Kidney epithelial cell (primary cell): ENCODE measurements around the gene PHF3. TPM values are rescaled to one million over a fixed set of nuclear protein-coding genes. Genes with fewer than 3 reads are reported as not detected.

Experiments
- DNase-seq: peaks from one replicate; pipeline ENCODE4 v3.0.0-alpha.2; 2010; ENCODE audit warnings: low read depth
- H3K27me3 ChIP-seq: 2 replicates; pipeline ENCODE4 v1.6.0; 2011; ENCODE audit warnings: low read length; ENCODE audit not compliant: control insufficient read depth, insufficient read depth
- H3K36me3 ChIP-seq: 2 replicates; pipeline ENCODE4 v1.5.1; 2011; ENCODE audit warnings: low read length; ENCODE audit not compliant: control insufficient read depth, insufficient read depth
- H3K4me3 ChIP-seq: 2 replicates; pipeline ENCODE4 v1.5.1; 2011; ENCODE audit warnings: low read depth, mild to moderate bottlenecking, control low read depth, low read length
- total RNA-seq: library from RNA; depleted of rRNA; stranded (reverse); fragments of >200 nt; gene quantifications from 2 replicates; pipeline ENCODE4 v1.2.3, GENCODE V29; 2015
- TF ChIP-seq, protein P1 (sequence below): IDR thresholded peaks from 2 replicates; pipeline ENCODE4 v1.5.1; 2011; ENCODE audit warnings: mild to moderate bottlenecking, moderate library complexity, low read length, control low read depth, inconsistent platforms; ENCODE audit not compliant: insufficient read depth, poor library complexity, severe bottlenecking

Gene PHF3
- 37.2 and 45.7 TPM in 2 replicates for total RNA-seq

GRCh38 chr6:63635588-63636517, at the start of gene PHF3:
Gene PHF3 (plus strand): TSS chr6:63635802. CDS start chr6:63646552, 10,750 bp downstream.
- Histone ChIP-seq H3K36me3 (no peaks in the 10 kb centered on the region), H3K27me3 (no peaks in the 10 kb centered on the region), H3K4me3 (peak within 1 kb of the TSS; percentile 69)
- TF ChIP-seq, protein P1, sequence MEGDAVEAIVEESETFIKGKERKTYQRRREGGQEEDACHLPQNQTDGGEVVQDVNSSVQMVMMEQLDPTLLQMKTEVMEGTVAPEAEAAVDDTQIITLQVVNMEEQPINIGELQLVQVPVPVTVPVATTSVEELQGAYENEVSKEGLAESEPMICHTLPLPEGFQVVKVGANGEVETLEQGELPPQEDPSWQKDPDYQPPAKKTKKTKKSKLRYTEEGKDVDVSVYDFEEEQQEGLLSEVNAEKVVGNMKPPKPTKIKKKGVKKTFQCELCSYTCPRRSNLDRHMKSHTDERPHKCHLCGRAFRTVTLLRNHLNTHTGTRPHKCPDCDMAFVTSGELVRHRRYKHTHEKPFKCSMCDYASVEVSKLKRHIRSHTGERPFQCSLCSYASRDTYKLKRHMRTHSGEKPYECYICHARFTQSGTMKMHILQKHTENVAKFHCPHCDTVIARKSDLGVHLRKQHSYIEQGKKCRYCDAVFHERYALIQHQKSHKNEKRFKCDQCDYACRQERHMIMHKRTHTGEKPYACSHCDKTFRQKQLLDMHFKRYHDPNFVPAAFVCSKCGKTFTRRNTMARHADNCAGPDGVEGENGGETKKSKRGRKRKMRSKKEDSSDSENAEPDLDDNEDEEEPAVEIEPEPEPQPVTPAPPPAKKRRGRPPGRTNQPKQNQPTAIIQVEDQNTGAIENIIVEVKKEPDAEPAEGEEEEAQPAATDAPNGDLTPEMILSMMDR, result peak; percentile 17
- DNase-seq, result peak; percentile 55

- DNase-seq, result no peak
- H3K36me3 ChIP-seq, result no peaks in the 10 kb centered on the region
- H3K27me3 ChIP-seq, result no peaks in the 10 kb centered on the region
- H3K4me3 ChIP-seq, result no peak overlapping the region
- TF ChIP-seq, protein P1, result no peak
Measured at GRCh38 chr6:63589952-63590411, 45.6 kb upstream of the PHF3 start.

DNA sequence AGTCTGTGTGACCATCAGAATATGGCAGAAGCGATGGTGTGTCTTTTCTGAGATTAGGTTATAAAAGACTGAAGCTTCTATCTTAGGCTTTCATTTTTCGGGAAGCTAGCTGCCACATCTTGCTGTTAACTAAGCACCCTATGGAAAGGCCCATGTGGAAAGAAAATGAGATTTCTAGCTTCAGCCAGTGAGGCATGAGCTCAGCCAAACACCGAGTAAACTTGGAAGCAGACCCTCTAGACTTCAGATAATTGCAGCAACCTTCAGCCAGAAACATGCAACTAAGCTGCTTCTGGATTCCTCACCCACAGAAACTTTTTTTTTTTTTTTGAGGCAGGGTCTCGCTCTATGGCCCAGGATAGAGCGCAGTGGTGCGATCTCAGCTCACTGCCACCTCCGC, 42.7 kb upstream of the PHF3 start:
- TF ChIP-seq, protein P1, result no peak
- DNase-seq, result no peak
- no peaks in the 10 kb centered on the region for H3K36me3 ChIP-seq
- H3K4me3 ChIP-seq, result no peak overlapping the region
- H3K27me3 ChIP-seq, result no peaks in the 10 kb centered on the region

DNA sequence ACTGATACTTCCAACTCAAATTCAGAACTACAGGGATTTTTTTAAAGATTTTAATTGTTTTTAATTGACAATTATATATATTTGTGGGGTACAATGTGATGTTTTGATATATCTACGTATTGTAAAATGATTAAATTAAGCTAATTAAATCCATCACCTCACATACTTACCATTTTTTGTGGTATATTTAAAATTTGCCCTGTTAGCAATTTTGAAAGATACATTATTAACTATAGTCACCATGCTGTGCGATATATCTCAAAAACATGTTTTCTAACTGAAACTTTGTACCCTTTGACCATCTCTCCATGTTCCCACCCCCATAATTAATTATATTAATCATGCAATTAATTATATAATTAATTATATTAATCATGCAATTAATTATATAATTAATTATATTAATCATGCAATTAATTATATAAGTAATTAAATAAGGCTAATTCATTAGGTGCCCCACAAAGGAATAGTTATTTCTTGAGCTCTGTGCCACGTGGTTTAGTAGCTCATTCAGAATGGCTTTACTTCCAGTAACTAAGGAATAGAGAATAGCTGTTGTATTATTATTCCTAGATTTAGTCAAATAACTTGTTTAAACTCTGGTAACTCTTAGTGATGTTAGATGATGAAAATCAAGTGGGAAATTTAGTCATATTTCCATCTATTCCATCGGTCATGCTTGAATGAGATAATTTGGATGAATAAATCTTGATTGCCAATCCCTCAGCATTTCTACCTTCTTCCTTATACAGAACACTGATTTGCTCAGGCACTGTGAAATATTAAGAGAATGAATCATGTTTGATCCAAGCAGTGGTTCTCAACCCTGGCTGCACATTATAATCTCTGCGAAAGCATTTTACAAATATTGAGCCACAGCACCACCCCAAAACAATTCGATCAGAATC, 38.2 kb upstream of the PHF3 start:
- Histone ChIP-seq H3K4me3 (peak overlapping the region; percentile 59), H3K36me3 (no peaks in the 10 kb centered on the region), H3K27me3 (no peaks in the 10 kb centered on the region)
- TF ChIP-seq, protein P1, result no peak
- no peak for DNase-seq

DNA sequence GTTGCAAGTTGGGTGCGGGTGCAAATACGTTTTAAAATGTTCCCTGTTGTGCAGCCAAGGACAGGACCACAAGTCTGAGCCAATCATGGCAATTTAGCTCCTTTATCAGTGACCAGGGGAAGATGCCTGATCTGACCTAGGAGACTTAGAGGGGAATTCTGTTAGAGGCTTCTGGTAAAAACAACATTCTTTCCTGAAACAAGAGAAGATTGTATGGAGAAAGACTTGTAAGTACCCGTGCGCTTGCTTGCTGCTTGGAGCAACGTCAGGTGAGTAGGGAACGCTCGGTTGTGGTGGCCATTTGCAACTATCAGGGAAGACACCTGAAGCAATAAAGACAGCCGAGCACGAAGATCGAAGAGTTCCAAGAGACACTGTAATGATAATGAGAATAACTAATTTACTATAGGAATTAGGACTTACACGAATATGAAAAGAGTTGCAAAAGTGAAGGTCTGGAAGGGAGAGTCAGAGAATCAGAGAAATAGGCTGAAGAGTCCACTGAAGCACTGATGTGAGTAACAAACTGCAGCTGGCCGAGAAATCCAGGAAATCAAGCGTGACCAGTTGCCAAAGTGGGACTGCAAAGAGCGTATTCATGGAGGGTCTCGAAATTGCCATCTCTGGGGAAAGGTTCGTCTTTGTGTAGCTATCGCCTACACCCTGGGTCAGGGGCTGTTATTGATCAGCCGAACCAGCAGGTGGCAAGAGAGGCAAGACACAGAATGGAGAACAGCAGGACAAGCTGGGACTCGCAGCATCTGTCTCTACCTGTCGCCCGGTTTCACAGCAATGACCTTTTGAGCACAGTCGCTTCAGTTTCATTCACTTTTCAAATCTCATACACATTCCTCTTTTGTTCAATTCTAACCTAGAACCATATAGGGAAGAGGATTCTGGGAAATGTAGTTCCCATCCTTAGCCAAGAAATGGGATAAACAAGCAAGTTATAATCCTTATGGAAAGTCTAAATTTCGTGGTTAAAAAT, 37.3 kb upstream of the PHF3 start:
- peak overlapping the region; percentile 59 for H3K4me3 ChIP-seq
- no peaks in the 10 kb centered on the region for H3K27me3 ChIP-seq
- no peaks in the 10 kb centered on the region for H3K36me3 ChIP-seq
- TF ChIP-seq, protein P1, result peak; percentile 83
- DNase-seq, result no peak
